K562 (cell line): ENCODE data around the gene NAPB. TPM values are rescaled to one million over a fixed set of nuclear protein-coding genes. Genes with fewer than 3 reads are reported as not detected.

Source experiments
- CBX8 ChIP-seq: fragments of 200-600 bp; sonication (generic); IDR thresholded peaks from 2 replicates; pipeline ENCODE4 v1.6.1; 2012; ENCODE audit warnings: borderline replicate concordance, mixed run types, low read depth, mild to moderate bottlenecking, moderate library complexity, mixed read lengths, low read length, control low read depth, inconsistent platforms; ENCODE audit not compliant: poor library complexity, severe bottlenecking; ENCODE audit errors: extremely low read depth
- E2F4 ChIP-seq: sonication (generic); formaldehyde crosslinking; IDR thresholded peaks from 2 replicates; pipeline ENCODE4 v1.8.0; 2022; ENCODE audit warnings: mild to moderate bottlenecking, low read depth, missing genetic modification reagents
- L3MBTL2 ChIP-seq: fragments of 450-650 bp; IDR thresholded peaks from 2 replicates; pipeline ENCODE4 v1.6.1; 2016; ENCODE audit warnings: mild to moderate bottlenecking, moderate library complexity
- RBM25 ChIP-seq: fragments of 200-400 bp; formaldehyde crosslinking; IDR thresholded peaks from 2 replicates; pipeline ENCODE4 v1.6.1; 2018; ENCODE audit warnings: low read length, low read depth, moderate library complexity; ENCODE audit not compliant: severe bottlenecking
- TAL1 ChIP-seq: fragments of 450-650 bp; IDR thresholded peaks from 2 replicates; pipeline ENCODE4 v1.6.1; 2016; ENCODE audit warnings: mild to moderate bottlenecking
- ZFP30 ChIP-seq: fragments of 250-450 bp; sonication (Bioruptor Pico); IDR thresholded peaks from 2 replicates; pipeline ENCODE4 v1.8.0; 2022; ENCODE audit warnings: moderate library complexity, mild to moderate bottlenecking, inconsistent platforms, borderline replicate concordance
- ZKSCAN8 ChIP-seq: fragments of 200-800 bp; sonication (Bioruptor generic); IDR thresholded peaks from 2 replicates; pipeline ENCODE4 v1.6.1; 2016; ENCODE audit warnings: missing genetic modification characterization, missing compliant biosample characterization
- ZNF197 ChIP-seq: fragments of 200-800 bp; sonication (Bioruptor generic); IDR thresholded peaks from 2 replicates; pipeline ENCODE4 v1.6.1; 2016; ENCODE audit warnings: low read depth, missing genetic modification characterization, missing compliant biosample characterization
- ZNF592 ChIP-seq: fragments of 450-650 bp; IDR thresholded peaks from 2 replicates; pipeline ENCODE4 v1.6.1; 2017; ENCODE audit warnings: antibody characterized with exemption, mild to moderate bottlenecking
- polyA plus RNA-seq, 8 experiments: library from polyadenylated mRNA; depleted of rRNA in 4 of 8; stranded (reverse) in 5 of 8; unstranded in 3 of 8; fragments of >200 nt; fragmentation: Nextera tagmentation in 2 of 8; fragmentation: Illumina TruSeq in 1 of 8; extraction: Ambion mirVana in 2 of 8; extraction: Trizol in 1 of 8; gene quantifications; 2 replicates each; pipeline versions ENCODE4 v1.2.1 to v1.2.3, GENCODE V29; 2011 to 2014; ENCODE audit warnings: inconsistent platforms in 1 of 8, missing spikeins in 1 of 8
- total RNA-seq, 7 experiments: library from RNA; depleted of rRNA in 6 of 7; stranded (reverse); fragments of >200 nt in 6 of 7; fragmentation: Illumina TruSeq in 2 of 7; extraction: Trizol in 2 of 7; gene quantifications; 2 replicates each; pipeline versions ENCODE4 v1.2.1 to v1.2.3, GENCODE V29; 2011 to 2021; ENCODE audit warnings: low replicate concordance in 1 of 7

The NAPB gene
- total and polyA plus RNA-seq, 9 of the 15 experiments (the other 6 are each of a cell fraction or from before 2014, with no cell fraction given) = 1.4 to 7.7 (median 5.2) TPM

GRCh38 chr20:23415959-23416583, 5.2 kb downstream of the NAPB start (continued):
- TF ChIP-seq E2F4 (no peak), RBM25 (no peak), ZNF592 (peak; percentile 41; the same call in 1 of the 2 replicates), L3MBTL2 (peak; percentile 63; the same call in 1 of the 2 replicates), ZFP30 (CRISPR knock-in tag) (no peak), ZNF197 (CRISPR knock-in tag) (no peak), TAL1 (no peak), CBX8 (no peak), ZKSCAN8 (CRISPR knock-in tag) (no peak)
